Activated T-cell treated with anti-CD3 and anti-CD28 coated beads, Interleukin-2, amount 50 U/mL, for 72 hours (primary cell): ENCODE data around the gene RPS10. TPM values are rescaled to one million over a fixed set of nuclear protein-coding genes. Genes with fewer than 3 reads are reported as not detected.
"Not testable (repeated sequence)": the region's sequence is repeated elsewhere in the genome, so short reads cannot be mapped to it uniquely, and the experiment has no call there.

Experiments used
- ATAC-seq, 2 donors: fragments of 150-1000 bp; cut with Tn5 transposase; replicated peaks in 1 of 2; 2 replicates each; pipeline ENCODE4 v1.10.0; 2021; ENCODE audit warnings: moderate library complexity in 2 of 2, mild to moderate bottlenecking in 1 of 2
- DNase-seq, 2 donors: peaks; one replicate each; pipeline ENCODE4 v3.0.0; 2021 to 2022; ENCODE audit warnings: mixed read lengths in 1 of 2
- H3K27ac Mint-ChIP-seq: one replicate; pipeline ENCODE4 v1.8.0; 2022; ENCODE audit warnings: mild to moderate bottlenecking, moderate library complexity, mixed read lengths
- H3K27me3 Mint-ChIP-seq: one replicate; pipeline ENCODE4 v1.8.0; 2022; ENCODE audit warnings: low read depth, mixed read lengths
- H3K36me3 Mint-ChIP-seq, 2 donors: one replicate each; pipeline ENCODE4 v1.8.0; 2022; ENCODE audit warnings: mixed read lengths in 2 of 2, mild to moderate bottlenecking in 1 of 2; ENCODE audit not compliant: insufficient read depth in 2 of 2
- H3K4me1 Mint-ChIP-seq: one replicate; pipeline ENCODE4 v1.8.0; 2022; ENCODE audit warnings: low read depth, mixed read lengths
- H3K4me3 Mint-ChIP-seq, 2 donors: one replicate each; pipeline ENCODE4 v1.8.0; 2022; ENCODE audit warnings: mild to moderate bottlenecking in 2 of 2, mixed read lengths in 2 of 2, moderate library complexity in 2 of 2
- H3K9me3 Mint-ChIP-seq, 2 donors: one replicate each; pipeline ENCODE4 v1.8.0; 2022; ENCODE audit warnings: mixed read lengths in 2 of 2
- total RNA-seq, 2 donors: library from RNA; stranded (reverse); gene quantifications; one replicate each; pipeline ENCODE4 v1.2.3, GENCODE V29; 2022

The RPS10 gene
- total RNA-seq, 2 donors from 2014 or later = 2,209 to 2,226 TPM

GRCh38 chr6:34384321-34385153 is 41.3 kb downstream of the RPS10 start:
- Mint-ChIP-seq H3K4me1 (peaks cover 14% of the 10 kb centered on the region), H3K4me3 (no peak overlapping the region), H3K36me3 (peaks cover 0 to 1% of the 10 kb centered on the region in 2 donors), H3K9me3 (no peaks in the 10 kb centered on the region), H3K27ac (no peak overlapping the region), H3K27me3 (no peaks in the 10 kb centered on the region)
- ATAC-seq (no peak), DNase-seq (no peak)

- no peak overlapping the region for H3K27ac Mint-ChIP-seq
- H3K36me3 Mint-ChIP-seq = peaks cover 0 to 1% of the 10 kb centered on the region in 2 donors
- no peak for ATAC-seq
- no peak overlapping the region for H3K4me3 Mint-ChIP-seq
- no peak for DNase-seq
- H3K27me3 Mint-ChIP-seq = no peaks in the 10 kb centered on the region
- H3K9me3 Mint-ChIP-seq = no peaks in the 10 kb centered on the region
- H3K4me1 Mint-ChIP-seq = peaks cover 14% of the 10 kb centered on the region
Observed at GRCh38 chr6:34383656-34384320, 42.1 kb downstream of the RPS10 start.

GRCh38 chr6:34383161-34383631 is 42.7 kb downstream of the RPS10 start:
- DNase-seq = no peak
- ATAC-seq = no peak
- Mint-ChIP-seq H3K4me3 (no peak overlapping the region), H3K27me3 (no peaks in the 10 kb centered on the region), H3K4me1 (peaks cover 14% of the 10 kb centered on the region), H3K27ac (no peak overlapping the region), H3K36me3 (peaks cover 0 to 1% of the 10 kb centered on the region in 2 donors), H3K9me3 (no peaks in the 10 kb centered on the region)

GRCh38 chr6:34381081-34381480 is 44.8 kb downstream of the RPS10 start:
- ATAC-seq = no peak
- peaks cover 6% of the 10 kb centered on the region for H3K4me1 Mint-ChIP-seq
- no peak overlapping the region for H3K4me3 Mint-ChIP-seq
- no peak for DNase-seq
- no peaks in the 10 kb centered on the region for H3K9me3 Mint-ChIP-seq
- no peaks in the 10 kb centered on the region for H3K27me3 Mint-ChIP-seq
- no peak overlapping the region for H3K27ac Mint-ChIP-seq
- peaks cover 0 to 1% of the 10 kb centered on the region in 2 donors for H3K36me3 Mint-ChIP-seq

GRCh38 chr6:34378470-34378869 is 47.4 kb downstream of the RPS10 start:
- H3K4me3 Mint-ChIP-seq = no peak overlapping the region
- H3K9me3 Mint-ChIP-seq = no peaks in the 10 kb centered on the region
- H3K4me1 Mint-ChIP-seq = peaks cover 3% of the 10 kb centered on the region
- no peak overlapping the region for H3K27ac Mint-ChIP-seq
- H3K27me3 Mint-ChIP-seq = no peaks in the 10 kb centered on the region
- DNase-seq (no peak), ATAC-seq (no peak)
- H3K36me3 Mint-ChIP-seq = peaks cover 0 to 1% of the 10 kb centered on the region in 2 donors

GRCh38 chr6:34377984-34378383 is 47.9 kb downstream of the RPS10 start:
- H3K27me3 Mint-ChIP-seq = no peaks in the 10 kb centered on the region
- ATAC-seq (no peak), DNase-seq (no peak)
- no peaks in the 10 kb centered on the region for H3K4me1 Mint-ChIP-seq
- H3K27ac Mint-ChIP-seq = no peak overlapping the region
- H3K9me3 Mint-ChIP-seq = no peaks in the 10 kb centered on the region
- peaks cover 0 to 1% of the 10 kb centered on the region in 2 donors for H3K36me3 Mint-ChIP-seq
- no peak overlapping the region for H3K4me3 Mint-ChIP-seq

GRCh38 chr6:34377571-34377970 is 48.3 kb downstream of the RPS10 start:
- not testable (repeated sequence) for H3K27ac Mint-ChIP-seq, H3K27me3 Mint-ChIP-seq, ATAC-seq

GRCh38 chr6:34375833-34376232 is 50.0 kb downstream of the RPS10 start:
- H3K4me3 Mint-ChIP-seq = no peak overlapping the region
- H3K36me3 Mint-ChIP-seq = peaks cover 0 to under 1% of the 10 kb centered on the region in 2 donors
- H3K4me1 Mint-ChIP-seq = no peaks in the 10 kb centered on the region
- ATAC-seq (no peak), DNase-seq (no peak)
- H3K27me3 Mint-ChIP-seq = no peaks in the 10 kb centered on the region
- no peaks in the 10 kb centered on the region for H3K9me3 Mint-ChIP-seq
- no peak overlapping the region for H3K27ac Mint-ChIP-seq

More at GRCh38 chr6:34377571-34377970, 48.3 kb downstream of the RPS10 start:
- DNase-seq, H3K36me3 Mint-ChIP-seq, H3K9me3 Mint-ChIP-seq, H3K4me1 Mint-ChIP-seq, H3K4me3 Mint-ChIP-seq: not testable (repeated sequence)

GRCh38 chr6:34374508-34374907 is 51.4 kb downstream of the RPS10 start:
- Mint-ChIP-seq H3K27me3 (no peaks in the 10 kb centered on the region), H3K4me3 (no peak overlapping the region), H3K27ac (no peak overlapping the region), H3K4me1 (no peaks in the 10 kb centered on the region), H3K9me3 (no peaks in the 10 kb centered on the region), H3K36me3 (no peaks in the 10 kb centered on the region)
- DNase-seq (no peak), ATAC-seq (no peak)

GRCh38 chr6:34374069-34374468 is 51.8 kb downstream of the RPS10 start:
- H3K4me3 Mint-ChIP-seq = no peak overlapping the region
- no peaks in the 10 kb centered on the region for H3K9me3 Mint-ChIP-seq
- no peaks in the 10 kb centered on the region for H3K27me3 Mint-ChIP-seq
- H3K27ac Mint-ChIP-seq = no peak overlapping the region
- DNase-seq = no peak
- H3K36me3 Mint-ChIP-seq = no peaks in the 10 kb centered on the region
- no peaks in the 10 kb centered on the region for H3K4me1 Mint-ChIP-seq
- ATAC-seq = no peak

- Mint-ChIP-seq H3K4me1 (no peaks in the 10 kb centered on the region), H3K36me3 (no peaks in the 10 kb centered on the region), H3K27ac (no peak overlapping the region), H3K9me3 (no peaks in the 10 kb centered on the region), H3K4me3 (no peak overlapping the region), H3K27me3 (no peaks in the 10 kb centered on the region)
- DNase-seq = no peak
- ATAC-seq = no peak
Observed at GRCh38 chr6:34373511-34373910, 52.4 kb downstream of the RPS10 start.

- H3K27ac Mint-ChIP-seq, H3K4me3 Mint-ChIP-seq, H3K4me1 Mint-ChIP-seq, DNase-seq, H3K9me3 Mint-ChIP-seq, H3K27me3 Mint-ChIP-seq, H3K36me3 Mint-ChIP-seq, ATAC-seq: not testable (repeated sequence)
Observed at GRCh38 chr6:34371865-34372264, 54.0 kb downstream of the RPS10 start.

- H3K9me3 Mint-ChIP-seq = no peaks in the 10 kb centered on the region
- H3K27ac Mint-ChIP-seq = no peak overlapping the region
- peaks cover 6% of the 10 kb centered on the region for H3K4me1 Mint-ChIP-seq
- no peaks in the 10 kb centered on the region for H3K36me3 Mint-ChIP-seq
- H3K4me3 Mint-ChIP-seq = no peak overlapping the region
- ATAC-seq = no peak
- H3K27me3 Mint-ChIP-seq = no peaks in the 10 kb centered on the region
- DNase-seq = no peak
Observed at GRCh38 chr6:34370361-34370760, 55.5 kb downstream of the RPS10 start.
